Stomach smooth muscle (tissue), 2 donors: Measurements from ENCODE around the gene USP54.

ENCODE experiments used
- H3K27ac ChIP-seq: one replicate; pipeline ENCODE4 v1.7.0; 2013; ENCODE audit warnings: mild to moderate bottlenecking, low read length, inconsistent platforms
- H3K27me3 ChIP-seq, 2 donors: one replicate each; pipeline ENCODE4 v1.7.0; 2013; ENCODE audit warnings: low read length in 2 of 2; ENCODE audit not compliant: insufficient read depth in 2 of 2, control insufficient read depth in 1 of 2
- H3K36me3 ChIP-seq, 2 donors: one replicate each; pipeline ENCODE4 v1.7.0; 2013; ENCODE audit warnings: low read length in 2 of 2; ENCODE audit not compliant: control insufficient read depth in 2 of 2, insufficient read depth in 2 of 2
- H3K4me1 ChIP-seq: one replicate; pipeline ENCODE4 v1.7.0; 2013; ENCODE audit warnings: low read length; ENCODE audit not compliant: control insufficient read depth, insufficient read depth
- H3K4me3 ChIP-seq, 2 donors: one replicate each; pipeline ENCODE4 v1.7.0; 2013; ENCODE audit warnings: low read length in 2 of 2
- H3K9ac ChIP-seq, 2 donors: one replicate each; pipeline ENCODE4 v1.7.0; 2013; ENCODE audit warnings: low read length in 2 of 2, mild to moderate bottlenecking in 1 of 2
- H3K9me3 ChIP-seq, 2 donors: one replicate each; pipeline ENCODE4 v1.7.0; 2013; ENCODE audit warnings: low read length in 2 of 2; ENCODE audit not compliant: control insufficient read depth in 2 of 2
- donor health status: healthy.
- donor health status: Pancreatic carcinoma.

USP54 gene

GRCh38 chr10:73529089-73529832, 61.9 kb downstream of the USP54 start:
- no peak overlapping the region for H3K27ac ChIP-seq
- H3K36me3 ChIP-seq = peaks cover 21 to 25% of the 10 kb centered on the region in 2 donors

GRCh38 chr10:73522263-73522662, 68.9 kb downstream of the USP54 start:
- no peaks in the 10 kb centered on the region for H3K4me1 ChIP-seq
- no peak overlapping the region for H3K27ac ChIP-seq
- H3K36me3 ChIP-seq = peaks cover 38 to 52% of the 10 kb centered on the region in 2 donors
- H3K9ac ChIP-seq = no peak overlapping the region
- no peaks in the 10 kb centered on the region for H3K27me3 ChIP-seq
- no peaks in the 10 kb centered on the region for H3K9me3 ChIP-seq
- H3K4me3 ChIP-seq = no peak overlapping the region

More at GRCh38 chr10:73529089-73529832, 61.9 kb downstream of the USP54 start:
- H3K9ac ChIP-seq = no peak overlapping the region
- no peaks in the 10 kb centered on the region for H3K27me3 ChIP-seq
- no peak overlapping the region for H3K4me3 ChIP-seq
- no peaks in the 10 kb centered on the region for H3K9me3 ChIP-seq
- H3K4me1 ChIP-seq = no peaks in the 10 kb centered on the region

GRCh38 chr10:73519336-73519735, 71.8 kb downstream of the USP54 start:
- no peak overlapping the region for H3K9ac ChIP-seq
- no peak overlapping the region for H3K4me3 ChIP-seq
- H3K36me3 ChIP-seq = peaks cover 48 to 60% of the 10 kb centered on the region in 2 donors
- no peaks in the 10 kb centered on the region for H3K4me1 ChIP-seq
- H3K27ac ChIP-seq = no peak overlapping the region
- no peaks in the 10 kb centered on the region for H3K27me3 ChIP-seq
- H3K9me3 ChIP-seq = no peaks in the 10 kb centered on the region

- Histone ChIP-seq H3K36me3 (peaks cover 47 to 50% of the 10 kb centered on the region in 2 donors), H3K4me3 (no peak overlapping the region), H3K27me3 (no peaks in the 10 kb centered on the region), H3K9ac (no peak overlapping the region), H3K9me3 (no peaks in the 10 kb centered on the region), H3K27ac (no peak overlapping the region), H3K4me1 (no peaks in the 10 kb centered on the region)
Measured at GRCh38 chr10:73517166-73517888, 73.8 kb downstream of the USP54 start.

- H3K4me1 ChIP-seq = no peaks in the 10 kb centered on the region
- no peaks in the 10 kb centered on the region for H3K27me3 ChIP-seq
- no peak overlapping the region for H3K4me3 ChIP-seq
- H3K9ac ChIP-seq = no peak overlapping the region
- no peak overlapping the region for H3K27ac ChIP-seq
- no peaks in the 10 kb centered on the region for H3K9me3 ChIP-seq
- H3K36me3 ChIP-seq = peaks cover 17% of the 10 kb centered on the region in 2 donors
Measured at GRCh38 chr10:73512207-73512743, 78.9 kb downstream of the USP54 start.

GRCh38 chr10:73509695-73510094, 81.4 kb downstream of the USP54 start:
- Histone ChIP-seq H3K36me3 (peaks cover 6 to 12% of the 10 kb centered on the region in 2 donors), H3K4me1 (no peaks in the 10 kb centered on the region), H3K9ac (no peak overlapping the region), H3K9me3 (no peaks in the 10 kb centered on the region), H3K27me3 (no peaks in the 10 kb centered on the region), H3K27ac (no peak overlapping the region), H3K4me3 (no peak overlapping the region)

- Histone ChIP-seq H3K27me3 (no peaks in the 10 kb centered on the region), H3K4me3 (no peak overlapping the region), H3K9ac (no peak overlapping the region), H3K4me1 (no peaks in the 10 kb centered on the region), H3K9me3 (no peaks in the 10 kb centered on the region), H3K36me3 (peaks cover 14 to 18% of the 10 kb centered on the region in 2 donors), H3K27ac (no peak overlapping the region)
Measured at GRCh38 chr10:73506491-73506890, 84.7 kb downstream of the USP54 start.

GRCh38 chr10:73506074-73506473, 85.1 kb downstream of the USP54 start:
- peaks cover 14 to 19% of the 10 kb centered on the region in 2 donors for H3K36me3 ChIP-seq
- no peak overlapping the region for H3K9ac ChIP-seq
- H3K27me3 ChIP-seq = no peaks in the 10 kb centered on the region
- no peaks in the 10 kb centered on the region for H3K9me3 ChIP-seq
- H3K4me3 ChIP-seq = no peak overlapping the region
- H3K4me1 ChIP-seq = no peaks in the 10 kb centered on the region
- no peak overlapping the region for H3K27ac ChIP-seq

- no peak overlapping the region for H3K27ac ChIP-seq
- H3K36me3 ChIP-seq = peaks cover 29 to 31% of the 10 kb centered on the region in 2 donors
- no peaks in the 10 kb centered on the region for H3K27me3 ChIP-seq
- H3K4me3 ChIP-seq = no peak overlapping the region
- no peak overlapping the region for H3K9ac ChIP-seq
- no peaks in the 10 kb centered on the region for H3K4me1 ChIP-seq
- H3K9me3 ChIP-seq = no peaks in the 10 kb centered on the region
Measured at GRCh38 chr10:73503037-73503436, 88.1 kb downstream of the USP54 start.

- Histone ChIP-seq H3K36me3 (peaks cover 31 to 33% of the 10 kb centered on the region in 2 donors), H3K9me3 (no peaks in the 10 kb centered on the region), H3K4me3 (no peak overlapping the region), H3K4me1 (no peaks in the 10 kb centered on the region), H3K27ac (no peak overlapping the region), H3K27me3 (no peaks in the 10 kb centered on the region), H3K9ac (no peak overlapping the region)
Measured at GRCh38 chr10:73501651-73502050, 89.5 kb downstream of the USP54 start.
